HFFc6 (cell line): Measurements from ENCODE around the gene PMM2. TPM values are rescaled to one million over a fixed set of nuclear protein-coding genes. Genes with fewer than 3 reads are reported as not detected.

ENCODE experiments used
- DNase-seq: peaks from one replicate; pipeline ENCODE4 v3.0.0-alpha.2; 2018
- H3K27ac Mint-ChIP-seq: 2 replicates; pipeline ENCODE4 v1.8.0; 2020; ENCODE audit warnings: mild to moderate bottlenecking, mixed read lengths
- H3K27me3 Mint-ChIP-seq: 2 replicates; pipeline ENCODE4 v1.8.0; 2021; ENCODE audit warnings: mild to moderate bottlenecking, moderate library complexity, mixed read lengths; ENCODE audit not compliant: insufficient read depth
- H3K36me3 Mint-ChIP-seq: 2 replicates; pipeline ENCODE4 v1.8.0; 2021; ENCODE audit warnings: low read depth, mixed read lengths
- H3K4me1 Mint-ChIP-seq: 2 replicates; pipeline ENCODE4 v1.8.0; 2020; ENCODE audit warnings: low read depth, mixed read lengths
- H3K4me3 Mint-ChIP-seq: 2 replicates; pipeline ENCODE4 v1.8.0; 2020; ENCODE audit warnings: mild to moderate bottlenecking, moderate library complexity, mixed read lengths
- H3K9me3 Mint-ChIP-seq: 2 replicates; pipeline ENCODE4 v1.8.0; 2020; ENCODE audit warnings: mild to moderate bottlenecking, mixed read lengths
- CTCF ChIP-seq: fragments of 200-600 bp; sonication (generic); IDR thresholded peaks from 2 replicates; pipeline ENCODE4 v1.5.0; 2021; ENCODE audit warnings: antibody characterized with exemption, mild to moderate bottlenecking
- total RNA-seq, 6 experiments: library from RNA; stranded (reverse); fragmentation: NEBNext Ultra II Directional; extraction: Animal tissue kit (Norgen Biotek cat#: 25700); gene quantifications; 2 replicates in 1 of 6; 3 replicates in 5 of 6; pipeline ENCODE4 v1.2.3, GENCODE V29; 2021

Gene PMM2
- total RNA-seq, 6 experiments from 2014 or later = 38.9 to 48.5 (median 44.3) TPM

- Mint-ChIP-seq H3K9me3 (no peaks in the 10 kb centered on the region), H3K4me1 (no peaks in the 10 kb centered on the region), H3K4me3 (no peak overlapping the region), H3K27me3 (peaks cover 42% of the 10 kb centered on the region), H3K36me3 (no peaks in the 10 kb centered on the region), H3K27ac (no peak overlapping the region)
- no peak for DNase-seq
- TF ChIP-seq CTCF = no peak
These were observed 33.7 kb upstream of the PMM2 start for GRCh38 chr16:8763899-8764298.

GRCh38 chr16:8764525-8765250 is 33.0 kb upstream of the PMM2 start:
- Mint-ChIP-seq H3K27me3 (peaks cover 37% of the 10 kb centered on the region), H3K4me3 (no peak overlapping the region), H3K36me3 (no peaks in the 10 kb centered on the region), H3K4me1 (no peaks in the 10 kb centered on the region), H3K27ac (no peak overlapping the region), H3K9me3 (no peaks in the 10 kb centered on the region)
- no peak for TF ChIP-seq CTCF
- no peak for DNase-seq

GRCh38 chr16:8767176-8767575 is 30.5 kb upstream of the PMM2 start:
- Mint-ChIP-seq H3K4me1 (no peaks in the 10 kb centered on the region), H3K4me3 (no peak overlapping the region), H3K27me3 (peaks cover 29% of the 10 kb centered on the region), H3K27ac (no peak overlapping the region), H3K9me3 (no peaks in the 10 kb centered on the region), H3K36me3 (no peaks in the 10 kb centered on the region)
- no peak for DNase-seq
- TF ChIP-seq CTCF = no peak

GRCh38 chr16:8768283-8768682 is 29.4 kb upstream of the PMM2 start:
- no peak for DNase-seq
- Mint-ChIP-seq H3K27ac (no peak overlapping the region), H3K9me3 (no peaks in the 10 kb centered on the region), H3K4me3 (no peak overlapping the region), H3K27me3 (peaks cover 23% of the 10 kb centered on the region), H3K4me1 (no peaks in the 10 kb centered on the region), H3K36me3 (no peaks in the 10 kb centered on the region)
- TF ChIP-seq CTCF = no peak

- no peaks in the 10 kb centered on the region for H3K36me3 Mint-ChIP-seq
- no peak for TF ChIP-seq CTCF
- H3K4me1 Mint-ChIP-seq = no peaks in the 10 kb centered on the region
- no peak overlapping the region for H3K27ac Mint-ChIP-seq
- peaks cover 19% of the 10 kb centered on the region for H3K27me3 Mint-ChIP-seq
- no peaks in the 10 kb centered on the region for H3K9me3 Mint-ChIP-seq
- H3K4me3 Mint-ChIP-seq = no peak overlapping the region
- DNase-seq = no peak
These were observed 28.9 kb upstream of the PMM2 start for GRCh38 chr16:8768692-8769091.
